B cell (primary cell): ENCODE results near the gene ADCY7. TPM values are rescaled to one million over a fixed set of nuclear protein-coding genes. Genes with fewer than 3 reads are reported as not detected.

Experiments
- ATAC-seq: fragments of 200-7000 bp; cut with Tn5 transposase; one replicate; pipeline ENCODE4 v1.10.0; 2021; ENCODE audit warnings: low read depth, mild to moderate bottlenecking, moderate number of reproducible peaks, moderate library complexity
- CTCF ChIA-PET: fragments of 350-600 bp; sonication (Branson Sonifier 250); formaldehyde crosslinking; loops from one replicate; lab custom pipeline; 2021; ENCODE audit warnings: antibody characterized with exemption, inconsistent platforms; lab: Charles Lee
- POLR2A ChIA-PET: fragments of 350-600 bp; sonication (Branson Sonifier 250); formaldehyde crosslinking; loops from one replicate; lab custom pipeline; 2021; ENCODE audit warnings: antibody characterized with exemption; lab: Charles Lee
- DNase-seq: peaks from one replicate; pipeline ENCODE4 v3.0.0; 2013
- H2AFZ ChIP-seq: 2 replicates; pipeline ENCODE4 v1.6.1; 2012; ENCODE audit warnings: mild to moderate bottlenecking, low read depth, low read length; ENCODE audit not compliant: insufficient read depth, poor library complexity, severe bottlenecking
- H3K27ac ChIP-seq, 2 donors: 1 replicate in 1 of 2; 2 replicates in 1 of 2; pipeline ENCODE4 v1.5.1; 2012 to 2013; ENCODE audit warnings: low read length in 2 of 2, mild to moderate bottlenecking in 2 of 2, moderate library complexity in 1 of 2
- H3K27me3 ChIP-seq, 4 experiments: fragments of 200-600 bp in 1 of 4; sonication (generic) in 1 of 4; replicated peaks in 1 of 4; 1 replicate in 2 of 4; 2 replicates in 2 of 4; pipeline versions ENCODE4 v1.6.1 to v1.7.0; 2013 to 2016; ENCODE audit warnings: low read length in 3 of 4, mild to moderate bottlenecking in 2 of 4, mixed read lengths in 1 of 4, moderate library complexity in 1 of 4; ENCODE audit not compliant: insufficient read depth in 4 of 4, control insufficient read depth in 3 of 4; ENCODE audit errors: control extremely low read depth in 1 of 4
- H3K36me3 ChIP-seq, 2 experiments: replicated peaks in 1 of 2; 1 replicate in 1 of 2; 2 replicates in 1 of 2; pipeline versions ENCODE4 v1.6.1 to v1.7.1; 2013; ENCODE audit warnings: low read length in 1 of 2; ENCODE audit not compliant: insufficient read depth in 2 of 2, control insufficient read depth in 1 of 2; ENCODE audit errors: control extremely low read depth in 1 of 2, extremely low read depth in 1 of 2
- H3K4me1 ChIP-seq, 2 donors: fragments of 200-600 bp in 1 of 2; sonication (generic) in 1 of 2; 1 replicate in 1 of 2; 2 replicates in 1 of 2; pipeline versions ENCODE4 v1.5.1 to v1.6.1; 2013 to 2017; ENCODE audit warnings: low read length in 2 of 2; ENCODE audit not compliant: control insufficient read depth in 2 of 2, insufficient read depth in 2 of 2
- H3K4me2 ChIP-seq: replicated peaks from 2 replicates; pipeline ENCODE3; 2012; ENCODE audit warnings: mild to moderate bottlenecking, low read depth, low read length; ENCODE audit not compliant: poor library complexity, severe bottlenecking
- H3K4me3 ChIP-seq, 5 experiments: fragments of 200-600 bp in 1 of 5; sonication (generic) in 1 of 5; 1 replicate in 3 of 5; 2 replicates in 2 of 5; pipeline versions ENCODE4 v1.5.1 to v1.7.0; 2011 to 2016; ENCODE audit warnings: low read length in 4 of 5, mild to moderate bottlenecking in 4 of 5, low read depth in 2 of 5, control low read depth in 1 of 5, moderate library complexity in 1 of 5; ENCODE audit not compliant: insufficient read depth in 1 of 5; ENCODE audit errors: control extremely low read depth in 1 of 5, extremely low read depth in 1 of 5
- H3K79me2 ChIP-seq: fragments of 200-600 bp; sonication (generic); one replicate; pipeline ENCODE4 v1.6.0; 2016; ENCODE audit warnings: low read length; ENCODE audit not compliant: control insufficient read depth, insufficient read depth
- H3K9ac ChIP-seq: fragments of 200-600 bp; sonication (generic); 2 replicates; pipeline ENCODE4 v1.6.1; 2017; ENCODE audit warnings: mild to moderate bottlenecking, low read length, moderate library complexity
- H3K9me3 ChIP-seq, 3 donors: one replicate each; pipeline versions ENCODE4 v1.6.1 to v1.7.1; 2013; ENCODE audit warnings: low read length in 2 of 3; ENCODE audit not compliant: control insufficient read depth in 2 of 3, insufficient read depth in 1 of 3; ENCODE audit errors: control extremely low read depth in 1 of 3
- H4K20me1 ChIP-seq: 2 replicates; pipeline ENCODE4 v1.6.0; 2012; ENCODE audit warnings: mild to moderate bottlenecking, low read length; ENCODE audit not compliant: insufficient read depth, control insufficient read depth, poor library complexity, severe bottlenecking
- H3K27ac Mint-ChIP-seq: one replicate; pipeline ENCODE4 v1.8.0; 2021; ENCODE audit warnings: mixed read lengths
- H3K27me3 Mint-ChIP-seq: one replicate; pipeline ENCODE4 v1.8.0; 2021; ENCODE audit warnings: mixed read lengths
- H3K4me1 Mint-ChIP-seq: one replicate; pipeline ENCODE4 v1.8.0; 2021; ENCODE audit warnings: mixed read lengths
- H3K4me3 Mint-ChIP-seq: one replicate; pipeline ENCODE4 v1.8.0; 2021; ENCODE audit warnings: mixed read lengths
- H3K9me3 Mint-ChIP-seq: one replicate; pipeline ENCODE4 v1.8.0; 2022; ENCODE audit warnings: mixed read lengths; ENCODE audit not compliant: insufficient read depth
- EZH2 ChIP-seq: IDR thresholded peaks from 2 replicates; pipeline ENCODE4 v1.6.1; 2012; ENCODE audit warnings: borderline replicate concordance, low read depth, mild to moderate bottlenecking, moderate library complexity, low read length; ENCODE audit not compliant: insufficient read depth, poor library complexity, severe bottlenecking
- WGBS: methylation state at CpG from one replicate; pipeline ENCODE4 v1.1.5; 2013; ENCODE audit warnings: missing lambda C conversion rate; ENCODE audit not compliant: insufficient coverage; 5-methylcytosine and 5-hydroxymethylcytosine counted together
- intact Hi-C: fragments of 100-400 bp; cut with micrococcal nuclease; formaldehyde crosslinking; loops from one replicate; pipeline ENCODE4 v1.10.0; 2022
- polyA plus RNA-seq: library from polyadenylated mRNA; depleted of rRNA; stranded (reverse); fragments of >200 nt; gene quantifications from 2 replicates; pipeline ENCODE4 v1.2.3, GENCODE V29; 2012
- total RNA-seq, 2 donors: library from RNA; stranded (reverse); fragments of 120-200 nt in 1 of 2; gene quantifications; 1 replicate in 1 of 2; 2 replicates in 1 of 2; pipeline versions ENCODE4 v1.2.3 to v1.2.4, GENCODE V29; 2013 to 2022
- TF ChIP-seq, protein P1 (sequence below): fragments of 200-600 bp; IDR thresholded peaks from one replicate; pipeline ENCODE4 v1.8.0; 2022; ENCODE audit warnings: antibody characterized with exemption, mild to moderate bottlenecking

The ADCY7 gene
- total and polyA plus RNA-seq, 2 donors (not counting 1 experiment from before 2014, with no cell fraction given) = 78.4 to 207 TPM

DNA sequence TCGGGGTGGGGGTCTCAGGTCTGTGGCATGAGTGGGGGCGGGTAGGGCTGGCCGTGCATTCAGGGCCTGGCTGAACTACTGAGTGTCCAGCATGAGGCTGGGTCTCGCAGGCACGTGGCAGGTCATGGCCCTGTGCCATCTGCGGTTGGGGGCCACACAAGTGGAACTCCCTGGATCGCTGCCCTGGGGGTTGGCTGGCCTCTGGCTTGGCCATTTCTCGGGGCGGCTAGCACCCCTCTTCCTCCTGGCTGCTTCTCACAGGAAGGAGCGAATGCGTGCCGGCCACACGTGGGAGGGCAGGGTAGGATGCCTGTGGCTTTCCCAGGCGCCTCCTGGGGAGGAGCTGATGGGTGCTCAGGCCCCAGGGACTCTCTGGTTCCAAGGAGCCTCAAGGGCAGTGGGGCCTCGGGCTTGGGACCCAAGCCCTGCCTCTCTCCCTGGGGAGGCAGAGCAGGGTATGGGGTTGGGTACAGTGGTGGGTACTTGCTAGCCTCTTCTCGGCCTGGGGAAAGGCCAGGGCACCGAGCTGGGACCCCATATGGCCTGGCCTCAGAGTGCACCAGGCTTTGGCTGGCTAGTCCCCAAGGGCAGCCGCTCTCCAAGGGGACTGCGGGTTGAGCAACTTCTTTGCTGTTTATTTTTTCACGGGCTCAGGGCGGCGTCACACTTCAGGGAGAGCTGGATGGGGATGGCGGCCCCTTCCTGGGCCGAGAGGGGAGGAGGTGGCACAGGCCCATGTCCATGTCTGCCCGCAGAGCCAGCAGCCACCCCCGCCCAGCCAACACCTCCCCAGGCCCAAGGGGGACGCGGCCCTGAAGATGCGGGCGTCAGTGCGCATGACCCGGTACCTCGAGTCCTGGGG is 37.5 kb downstream of the ADCY7 start:
- no peak overlapping the region for H3K27ac ChIP-seq
- H3K79me2 ChIP-seq = peaks cover 10% of the 10 kb centered on the region
- no peaks in the 10 kb centered on the region for H3K9me3 Mint-ChIP-seq
- WGBS = 97% methylated on average over 30 of the region's 33 CpGs
- ChIA-PET CTCF (interaction anchor here (0.7 kb wide), 1 partner anchor 492 kb away, joined by 3 read pairs; no protein-coding TSS in a partner anchor), POLR2A (interaction anchor here (1.0 kb wide), 1 partner anchor 18 kb away, joined by 4 read pairs; no protein-coding TSS in a partner anchor)
- H3K9ac ChIP-seq = no peak overlapping the region
- no peaks in the 10 kb centered on the region for H3K27me3 Mint-ChIP-seq
- ATAC-seq = no peak
- no peak overlapping the region for H3K4me3 Mint-ChIP-seq
- H3K4me2 ChIP-seq = no peak overlapping the region
- no peaks in the 10 kb centered on the region for H3K4me1 ChIP-seq
- DNase-seq = no peak
- no peaks in the 10 kb centered on the region for H3K9me3 ChIP-seq
- H3K4me1 Mint-ChIP-seq = no peaks in the 10 kb centered on the region
- peaks cover 0 to 88% of the 10 kb centered on the region in 2 experiments for H3K36me3 ChIP-seq
- H3K27ac Mint-ChIP-seq = no peak overlapping the region
- TF ChIP-seq EZH2 = no peak
- TF ChIP-seq, protein P1, sequence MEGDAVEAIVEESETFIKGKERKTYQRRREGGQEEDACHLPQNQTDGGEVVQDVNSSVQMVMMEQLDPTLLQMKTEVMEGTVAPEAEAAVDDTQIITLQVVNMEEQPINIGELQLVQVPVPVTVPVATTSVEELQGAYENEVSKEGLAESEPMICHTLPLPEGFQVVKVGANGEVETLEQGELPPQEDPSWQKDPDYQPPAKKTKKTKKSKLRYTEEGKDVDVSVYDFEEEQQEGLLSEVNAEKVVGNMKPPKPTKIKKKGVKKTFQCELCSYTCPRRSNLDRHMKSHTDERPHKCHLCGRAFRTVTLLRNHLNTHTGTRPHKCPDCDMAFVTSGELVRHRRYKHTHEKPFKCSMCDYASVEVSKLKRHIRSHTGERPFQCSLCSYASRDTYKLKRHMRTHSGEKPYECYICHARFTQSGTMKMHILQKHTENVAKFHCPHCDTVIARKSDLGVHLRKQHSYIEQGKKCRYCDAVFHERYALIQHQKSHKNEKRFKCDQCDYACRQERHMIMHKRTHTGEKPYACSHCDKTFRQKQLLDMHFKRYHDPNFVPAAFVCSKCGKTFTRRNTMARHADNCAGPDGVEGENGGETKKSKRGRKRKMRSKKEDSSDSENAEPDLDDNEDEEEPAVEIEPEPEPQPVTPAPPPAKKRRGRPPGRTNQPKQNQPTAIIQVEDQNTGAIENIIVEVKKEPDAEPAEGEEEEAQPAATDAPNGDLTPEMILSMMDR = no peak
- no peak overlapping the region for H2AFZ ChIP-seq
- H3K27me3 ChIP-seq = no peaks in the 10 kb centered on the region
- peaks cover 55% of the 10 kb centered on the region for H4K20me1 ChIP-seq
- H3K4me3 ChIP-seq = no peak overlapping the region
- intact Hi-C loops = no loop called here
